GM12878 (cell line): ENCODE measurements around the gene TCF15. TPM values are rescaled to one million over a fixed set of nuclear protein-coding genes. Genes with fewer than 3 reads are reported as not detected.

Experiments
- ATAC-seq: fragments of 200-7000 bp; cut with Tn5 transposase; 3 replicates; pipeline ENCODE4 v1.9.1; 2020; ENCODE audit warnings: mild to moderate bottlenecking, moderate library complexity
- BruUV-seq: library from RNA; stranded (reverse); fragments of 400-500 nt; replicated peaks from 2 replicates; lab custom pipeline; 2021; lab: Mats Ljungman, UMichigan
- CTCF ChIA-PET: fragments of 300-600 bp; sonication (Branson Sonifier 250); formaldehyde crosslinking; extraction: SDS; loops from one replicate; lab custom pipeline; 2021; ENCODE audit warnings: inconsistent platforms; lab: Yijun Ruan, JAX
- POLR2A ChIA-PET: fragments of 350-600 bp; formaldehyde crosslinking; extraction: SDS; loops from one replicate; lab custom pipeline; 2021; ENCODE audit warnings: inconsistent platforms; lab: Charles Lee
- RAD21 ChIA-PET: fragments of 300-600 bp; sonication (Branson Sonifier 250); formaldehyde crosslinking; loops from one replicate; lab custom pipeline; 2023; ENCODE audit warnings: antibody characterized with exemption; ENCODE audit not compliant: unreplicated experiment; lab: Charles Lee
- SMC1A ChIA-PET: fragments of 300-600 bp; sonication (Branson Sonifier 250); formaldehyde crosslinking; loops from one replicate; lab custom pipeline; 2023; ENCODE audit not compliant: unreplicated experiment, uncharacterized antibody; lab: Charles Lee
- DNase-seq: peaks from one replicate; pipeline ENCODE4 v3.0.0-alpha.2; 2011; ENCODE audit warnings: low read depth, low spot score
- FAIRE-seq: peaks from 3 replicates; lab custom pipeline; 2011; peaks lifted over from hg19 to GRCh38; lab: Jason Lieb, UNC
- H2AFZ ChIP-seq: 2 replicates; pipeline ENCODE4 v1.6.0; 2011; ENCODE audit warnings: low read depth, low read length, control low read depth; ENCODE audit not compliant: control insufficient read depth
- H3K27ac ChIP-seq: 2 replicates; pipeline ENCODE4 v1.5.1; 2011; ENCODE audit warnings: control low read depth; ENCODE audit not compliant: control insufficient read depth, insufficient read depth
- H3K27me3 ChIP-seq, 2 experiments: replicated peaks in 1 of 2; 2 replicates each; pipeline versions ENCODE4 v1.6.0 to v1.6.1; 2011; ENCODE audit warnings: low read length in 1 of 2; ENCODE audit not compliant: control insufficient read depth in 2 of 2, insufficient read depth in 2 of 2
- H3K36me3 ChIP-seq, 2 experiments: 2 replicates each; pipeline ENCODE4 v1.5.1; 2011; ENCODE audit warnings: low read length in 1 of 2; ENCODE audit not compliant: control insufficient read depth in 2 of 2, insufficient read depth in 2 of 2
- H3K4me1 ChIP-seq: 2 replicates; pipeline ENCODE4 v1.6.1; 2011; ENCODE audit warnings: mild to moderate bottlenecking, low read length, moderate library complexity, mixed read lengths; ENCODE audit not compliant: control insufficient read depth, insufficient read depth
- H3K4me2 ChIP-seq: 2 replicates; pipeline ENCODE4 v1.6.0; 2011; ENCODE audit warnings: control low read depth; ENCODE audit not compliant: control insufficient read depth, insufficient read depth
- H3K4me3 ChIP-seq: fragments of 200-600 bp; sonication (generic); 2 replicates; pipeline ENCODE4 v1.5.1; 2016
- H3K79me2 ChIP-seq: 2 replicates; pipeline ENCODE4 v1.6.0; 2011; ENCODE audit warnings: low read length; ENCODE audit not compliant: control insufficient read depth, insufficient read depth
- H3K9ac ChIP-seq: 2 replicates; pipeline ENCODE4 v1.8.0; 2011; ENCODE audit warnings: low read length, control low read depth, mixed read lengths; ENCODE audit not compliant: control insufficient read depth, insufficient read depth
- H3K9me3 ChIP-seq: replicated peaks from 3 replicates; pipeline ENCODE4 v1.5.1; 2011; ENCODE audit warnings: mild to moderate bottlenecking, low read length; ENCODE audit not compliant: control insufficient read depth, insufficient read depth
- H4K20me1 ChIP-seq: 2 replicates; pipeline ENCODE4 v1.6.0; 2011; ENCODE audit not compliant: control insufficient read depth, insufficient read depth
- ASH2L ChIP-seq: fragments of 300-600, 200-600 bp; sonication (generic); IDR thresholded peaks from 2 replicates; pipeline ENCODE4 v1.6.1; 2017; ENCODE audit warnings: low read depth, mild to moderate bottlenecking, borderline replicate concordance
- BRCA1 ChIP-seq: IDR thresholded peaks from 2 replicates; pipeline ENCODE4 v1.6.1; 2011; ENCODE audit warnings: low read depth, low read length, improper control_type of control experiment
- HDAC6 ChIP-seq: fragments of 200-600 bp; sonication (generic); IDR thresholded peaks from one replicate; pipeline ENCODE4 v1.8.0; 2017; ENCODE audit warnings: antibody characterized with exemption; ENCODE audit not compliant: unreplicated experiment
- IKZF1 ChIP-seq: fragments of 450-650 bp; conservative IDR thresholded peaks from 2 replicates; pipeline ENCODE4 v1.6.1; 2017; ENCODE audit warnings: antibody characterized with exemption, mild to moderate bottlenecking
- IRF4 ChIP-seq: IDR thresholded peaks from 2 replicates; pipeline ENCODE4 v1.6.1; 2011; ENCODE audit warnings: low read depth, low read length
- JUNB ChIP-seq: IDR thresholded peaks from 2 replicates; pipeline ENCODE4 v1.6.1; 2016; ENCODE audit warnings: antibody characterized with exemption, mild to moderate bottlenecking
- KDM1A ChIP-seq: fragments of 200-600 bp; sonication (generic); IDR thresholded peaks from 2 replicates; pipeline ENCODE4 v1.6.1; 2016; ENCODE audit warnings: borderline replicate concordance
- MYB ChIP-seq: fragments of 150-350 bp; IDR thresholded peaks from 2 replicates; pipeline ENCODE4 v1.6.1; 2014; ENCODE audit warnings: mild to moderate bottlenecking, low read depth, low read length, borderline replicate concordance
- POLR2A ChIP-seq: IDR thresholded peaks from 2 replicates; pipeline ENCODE4 v1.6.1; 2011; ENCODE audit warnings: low read depth, mild to moderate bottlenecking, low read length
- POU2F2 ChIP-seq: IDR thresholded peaks from 3 replicates; pipeline ENCODE4 v1.6.1; 2011; ENCODE audit warnings: low read depth, mild to moderate bottlenecking, low read length, borderline replicate concordance
- RAD21 ChIP-seq: IDR thresholded peaks from 2 replicates; pipeline ENCODE4 v1.6.1; 2011; ENCODE audit warnings: mild to moderate bottlenecking, low read depth, low read length, moderate library complexity; ENCODE audit not compliant: insufficient read depth
- RAD51 ChIP-seq: fragments of 450-650 bp; IDR thresholded peaks from 2 replicates; pipeline ENCODE4 v1.6.1; 2016; ENCODE audit warnings: moderate library complexity, mild to moderate bottlenecking, inconsistent platforms
- ZSCAN29 ChIP-seq: fragments of 450-650 bp; IDR thresholded peaks from 2 replicates; pipeline ENCODE4 v1.6.1; 2017; ENCODE audit warnings: mild to moderate bottlenecking, moderate library complexity
- WGBS: methylation state at CpG from one replicate; pipeline ENCODE4 v1.1.6; 2016; ENCODE audit warnings: low lambda C conversion rate; ENCODE audit not compliant: insufficient replicate concordance, insufficient coverage; ENCODE audit errors: missing lambda C conversion rate; 5-methylcytosine and 5-hydroxymethylcytosine counted together
- in situ Hi-C: fragments of 300-500 bp; cut with MboI; formaldehyde crosslinking; loops from 9 replicates; pipeline ENCODE4 v1.14.3; 2018; ENCODE audit warnings: mixed read lengths
- intact Hi-C: fragments of 100-400 bp; cut with micrococcal nuclease; formaldehyde crosslinking; loops from one replicate; pipeline ENCODE4 v1.14.2; 2022; ENCODE audit not compliant: unreplicated experiment
- polyA plus RNA-seq, 11 experiments: library from polyadenylated mRNA; depleted of rRNA in 4 of 11; unstranded in 6 of 11; stranded (reverse) in 5 of 11; fragments of >200 nt; fragmentation: Nextera tagmentation in 4 of 11; fragmentation: Illumina TruSeq in 1 of 11; extraction: Ambion mirVana in 4 of 11; extraction: Trizol in 1 of 11; gene quantifications; 1 replicate in 1 of 11; 2 replicates in 10 of 11; pipeline versions ENCODE4 v1.2.1 to v1.2.3, GENCODE V29; 2011 to 2016; ENCODE audit warnings: inconsistent platforms in 2 of 11, missing spikeins in 2 of 11, low read depth in 1 of 11
- total RNA-seq, 4 experiments: library from RNA; depleted of rRNA in 3 of 4; stranded (reverse); fragments of >200 nt in 3 of 4; fragmentation: Illumina TruSeq in 1 of 4; extraction: Trizol in 1 of 4; gene quantifications; 2 replicates each; pipeline versions ENCODE4 v1.2.1 to v1.2.3, GENCODE V29; 2013 to 2021
- TF ChIP-seq, protein P1 (sequence below): IDR thresholded peaks from 2 replicates; pipeline ENCODE4 v1.6.1; 2012; ENCODE audit warnings: improper control_type of control experiment, low read depth, low read length; ENCODE audit not compliant: insufficient replicate concordance
- TF ChIP-seq, protein P2 (sequence below): IDR thresholded peaks from 2 replicates; pipeline ENCODE4 v1.6.1; 2012; ENCODE audit warnings: low read length, inconsistent platforms

TCF15 gene
- total and polyA plus RNA-seq, 10 of the 15 experiments (the other 5 are each of a cell fraction or from before 2014, with no cell fraction given), result 0.08 TPM; not detected in 9

DNA sequence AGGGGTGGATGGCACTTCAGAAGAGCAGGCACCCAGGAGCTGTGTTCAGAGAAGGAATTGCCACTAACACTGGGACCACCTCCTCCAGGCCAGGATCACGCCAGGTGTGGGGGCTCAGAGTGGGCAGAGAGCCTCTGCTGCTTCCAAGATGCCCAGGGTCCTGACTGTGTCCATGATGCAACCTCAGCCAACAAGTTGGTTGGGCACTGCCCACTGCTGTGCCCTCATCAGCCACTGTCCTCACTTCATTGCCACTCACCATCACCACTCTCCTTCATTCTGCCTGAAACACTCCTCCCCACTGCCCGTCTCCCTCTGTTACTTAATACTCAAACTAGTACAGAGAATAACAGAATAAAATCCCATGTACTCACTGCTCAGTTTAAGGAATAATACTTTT is 16.5 kb upstream of the TCF15 start:
- DNase-seq (no peak), FAIRE-seq (no peak)
- H3K4me3 ChIP-seq, result no peak overlapping the region
- ChIA-PET POLR2A (no interaction called here), CTCF (interaction anchor here (0.5 to 6.3 kb wide), 2 partner anchors 18 to 1826 kb away, joined by 3 to 26 read pairs; no protein-coding TSS in a partner anchor)
- H3K9me3 ChIP-seq, result no peaks in the 10 kb centered on the region
- no peak overlapping the region for H3K9ac ChIP-seq
- TF ChIP-seq POLR2A (no peak), BRCA1 (no peak), JUNB (no peak), IRF4 (no peak), RAD51 (no peak), MYB (no peak), ZSCAN29 (no peak), IKZF1 (no peak), HDAC6 (no peak), POU2F2 (no peak), KDM1A (no peak), ASH2L (no peak), RAD21 (no peak)
- TF ChIP-seq, protein P1, sequence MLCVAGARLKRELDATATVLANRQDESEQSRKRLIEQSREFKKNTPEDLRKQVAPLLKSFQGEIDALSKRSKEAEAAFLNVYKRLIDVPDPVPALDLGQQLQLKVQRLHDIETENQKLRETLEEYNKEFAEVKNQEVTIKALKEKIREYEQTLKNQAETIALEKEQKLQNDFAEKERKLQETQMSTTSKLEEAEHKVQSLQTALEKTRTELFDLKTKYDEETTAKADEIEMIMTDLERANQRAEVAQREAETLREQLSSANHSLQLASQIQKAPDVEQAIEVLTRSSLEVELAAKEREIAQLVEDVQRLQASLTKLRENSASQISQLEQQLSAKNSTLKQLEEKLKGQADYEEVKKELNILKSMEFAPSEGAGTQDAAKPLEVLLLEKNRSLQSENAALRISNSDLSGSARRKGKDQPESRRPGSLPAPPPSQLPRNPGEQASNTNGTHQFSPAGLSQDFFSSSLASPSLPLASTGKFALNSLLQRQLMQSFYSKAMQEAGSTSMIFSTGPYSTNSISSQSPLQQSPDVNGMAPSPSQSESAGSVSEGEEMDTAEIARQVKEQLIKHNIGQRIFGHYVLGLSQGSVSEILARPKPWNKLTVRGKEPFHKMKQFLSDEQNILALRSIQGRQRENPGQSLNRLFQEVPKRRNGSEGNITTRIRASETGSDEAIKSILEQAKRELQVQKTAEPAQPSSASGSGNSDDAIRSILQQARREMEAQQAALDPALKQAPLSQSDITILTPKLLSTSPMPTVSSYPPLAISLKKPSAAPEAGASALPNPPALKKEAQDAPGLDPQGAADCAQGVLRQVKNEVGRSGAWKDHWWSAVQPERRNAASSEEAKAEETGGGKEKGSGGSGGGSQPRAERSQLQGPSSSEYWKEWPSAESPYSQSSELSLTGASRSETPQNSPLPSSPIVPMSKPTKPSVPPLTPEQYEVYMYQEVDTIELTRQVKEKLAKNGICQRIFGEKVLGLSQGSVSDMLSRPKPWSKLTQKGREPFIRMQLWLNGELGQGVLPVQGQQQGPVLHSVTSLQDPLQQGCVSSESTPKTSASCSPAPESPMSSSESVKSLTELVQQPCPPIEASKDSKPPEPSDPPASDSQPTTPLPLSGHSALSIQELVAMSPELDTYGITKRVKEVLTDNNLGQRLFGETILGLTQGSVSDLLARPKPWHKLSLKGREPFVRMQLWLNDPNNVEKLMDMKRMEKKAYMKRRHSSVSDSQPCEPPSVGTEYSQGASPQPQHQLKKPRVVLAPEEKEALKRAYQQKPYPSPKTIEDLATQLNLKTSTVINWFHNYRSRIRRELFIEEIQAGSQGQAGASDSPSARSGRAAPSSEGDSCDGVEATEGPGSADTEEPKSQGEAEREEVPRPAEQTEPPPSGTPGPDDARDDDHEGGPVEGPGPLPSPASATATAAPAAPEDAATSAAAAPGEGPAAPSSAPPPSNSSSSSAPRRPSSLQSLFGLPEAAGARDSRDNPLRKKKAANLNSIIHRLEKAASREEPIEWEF, result no peak
- TF ChIP-seq, protein P2, sequence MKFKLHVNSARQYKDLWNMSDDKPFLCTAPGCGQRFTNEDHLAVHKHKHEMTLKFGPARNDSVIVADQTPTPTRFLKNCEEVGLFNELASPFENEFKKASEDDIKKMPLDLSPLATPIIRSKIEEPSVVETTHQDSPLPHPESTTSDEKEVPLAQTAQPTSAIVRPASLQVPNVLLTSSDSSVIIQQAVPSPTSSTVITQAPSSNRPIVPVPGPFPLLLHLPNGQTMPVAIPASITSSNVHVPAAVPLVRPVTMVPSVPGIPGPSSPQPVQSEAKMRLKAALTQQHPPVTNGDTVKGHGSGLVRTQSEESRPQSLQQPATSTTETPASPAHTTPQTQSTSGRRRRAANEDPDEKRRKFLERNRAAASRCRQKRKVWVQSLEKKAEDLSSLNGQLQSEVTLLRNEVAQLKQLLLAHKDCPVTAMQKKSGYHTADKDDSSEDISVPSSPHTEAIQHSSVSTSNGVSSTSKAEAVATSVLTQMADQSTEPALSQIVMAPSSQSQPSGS, result no peak
- TF ChIP-seq, all 136 proteins: peak for 0
- Histone ChIP-seq H3K79me2 (no peaks in the 10 kb centered on the region), H4K20me1 (no peaks in the 10 kb centered on the region), H3K36me3 (no peaks in the 10 kb centered on the region), H3K27ac (no peak overlapping the region), H3K4me1 (no peaks in the 10 kb centered on the region), H3K27me3 (peaks cover 0 to 1% of the 10 kb centered on the region in 2 experiments; a peak in 2 of 4 replicates), H3K4me2 (no peak overlapping the region), H2AFZ (no peak overlapping the region)
- in situ Hi-C loops, result no loop called here
- no peak for ATAC-seq
- intact Hi-C loops, result no loop called here
- BruUV-seq, result no TSS peak
- ChIA-PET SMC1A (no interaction called here), RAD21 (no interaction called here)
- WGBS, result 0% methylated on average over 2 of the region's 2 CpGs
